HCT116 (cell line): ENCODE measurements around the gene SLC2A4. TPM values are rescaled to one million over a fixed set of nuclear protein-coding genes. Genes with fewer than 3 reads are reported as not detected.
A peak's percentile ranks its signal among the peaks of the same experiment; 100 is the strongest.

Experiments
- ATAC-seq: fragments of 200-7000 bp; cut with Tn5 transposase; 2 replicates; pipeline ENCODE4 v1.9.1; 2020; ENCODE audit warnings: mild to moderate bottlenecking, moderate library complexity
- BruUV-seq: library from RNA; stranded (reverse); fragments of 400-500 nt; replicated peaks from 2 replicates; lab custom pipeline; 2021; lab: Mats Ljungman, UMichigan
- CTCF ChIA-PET: fragments of 300-600 bp; sonication (Branson Sonifier 250); formaldehyde crosslinking; loops from one replicate; lab custom pipeline; 2021; ENCODE audit warnings: antibody characterized with exemption; lab: Charles Lee
- POLR2A ChIA-PET: fragments of 300-600, 350-600 bp; sonication (Branson Sonifier 250); formaldehyde crosslinking; loops from one replicate; lab custom pipeline; 2021; ENCODE audit warnings: antibody characterized with exemption; lab: Charles Lee
- RAD21 ChIA-PET, 2 experiments: fragments of 300-600 bp; sonication (Branson Sonifier 250); formaldehyde crosslinking; loops; one replicate each; lab custom pipeline; 2023; ENCODE audit warnings: low total read pairs in 2 of 2; ENCODE audit not compliant: uncharacterized antibody in 2 of 2, unreplicated experiment in 2 of 2, low non-redundant PET in 1 of 2; lab: Charles Lee
- DNase-seq: peaks from one replicate; pipeline ENCODE4 v3.0.0-alpha.2; 2010; ENCODE audit warnings: low read depth, low spot score
- H2AFZ ChIP-seq: fragments of 200-600 bp; shearing (Covaris generic), sonication (generic); 2 replicates; pipeline ENCODE4 v1.6.1; 2017; ENCODE audit warnings: low read depth, mixed run types, mixed read lengths, antibody characterized with exemption, low read length; ENCODE audit not compliant: poor library complexity, severe bottlenecking
- H3K27ac ChIP-seq: 2 replicates; pipeline ENCODE4 v1.5.1; 2012; ENCODE audit warnings: low read depth, low read length
- H3K27me3 ChIP-seq: fragments of 200-600 bp; sonication (generic); 2 replicates; pipeline ENCODE4 v1.6.1; 2016; ENCODE audit warnings: mixed run types, low read length, mixed read lengths; ENCODE audit not compliant: insufficient read depth
- H3K36me3 ChIP-seq, 2 experiments: fragments of 200-500 bp in 1 of 2; fragments of 200-600 bp in 1 of 2; sonication (Bioruptor generic) in 1 of 2; sonication (generic) in 1 of 2; 2 replicates each; pipeline versions ENCODE4 v1.5.1 to v1.6.1; 2014 to 2016; ENCODE audit warnings: low read length in 2 of 2, inconsistent platforms in 1 of 2, mixed read lengths in 1 of 2, mixed run types in 1 of 2; ENCODE audit not compliant: insufficient read depth in 2 of 2, control insufficient read depth in 1 of 2
- H3K4me1 ChIP-seq, 2 experiments: fragments of 200-600 bp in 1 of 2; sonication (generic) in 1 of 2; 2 replicates each; pipeline versions ENCODE4 v1.5.1 to v1.6.1; 2012 to 2017; ENCODE audit warnings: low read length in 2 of 2, inconsistent platforms in 1 of 2, mild to moderate bottlenecking in 1 of 2, mixed read lengths in 1 of 2, mixed run types in 1 of 2, moderate library complexity in 1 of 2; ENCODE audit not compliant: insufficient read depth in 2 of 2, control insufficient read depth in 1 of 2
- H3K4me2 ChIP-seq: fragments of 200-600 bp; sonication (generic); 2 replicates; pipeline ENCODE4 v1.6.1; 2017; ENCODE audit warnings: mixed run types, low read length, mixed read lengths
- H3K4me3 ChIP-seq, 2 experiments: fragments of 200-600 bp in 1 of 2; sonication (generic) in 1 of 2; replicated peaks in 1 of 2; 2 replicates each; pipeline ENCODE4 v1.5.1; 2011 to 2016; ENCODE audit warnings: low read length in 2 of 2, control low read depth in 1 of 2, low read depth in 1 of 2, mild to moderate bottlenecking in 1 of 2, mixed read lengths in 1 of 2, mixed run types in 1 of 2
- H3K79me2 ChIP-seq: fragments of 200-600 bp; sonication (generic); 2 replicates; pipeline ENCODE4 v1.6.1; 2017; ENCODE audit warnings: mild to moderate bottlenecking, mixed run types, low read length, moderate library complexity, mixed read lengths; ENCODE audit not compliant: insufficient read depth
- H3K9ac ChIP-seq: fragments of 200-600 bp; sonication (generic); 2 replicates; pipeline ENCODE4 v1.6.1; 2016; ENCODE audit warnings: low read length, mixed read lengths
- H3K9me2 ChIP-seq: fragments of 200-600 bp; sonication (generic), shearing (Covaris generic); 2 replicates; pipeline ENCODE4 v1.6.1; 2017; ENCODE audit warnings: mixed run types, mild to moderate bottlenecking, moderate library complexity; ENCODE audit not compliant: insufficient read depth
- H3K9me3 ChIP-seq, 2 experiments: fragments of 200-500 bp in 1 of 2; fragments of 200-600 bp in 1 of 2; sonication (Bioruptor generic) in 1 of 2; sonication (generic) in 1 of 2; 2 replicates each; pipeline ENCODE4 v1.6.1; 2014 to 2017; ENCODE audit warnings: low read length in 2 of 2, mixed read lengths in 2 of 2, inconsistent platforms in 1 of 2, low read depth in 1 of 2, mild to moderate bottlenecking in 1 of 2, mixed run types in 1 of 2, moderate library complexity in 1 of 2; ENCODE audit not compliant: control insufficient read depth in 1 of 2, insufficient read depth in 1 of 2
- H4K20me1 ChIP-seq: fragments of 200-600 bp; sonication (generic), shearing (Covaris generic); 2 replicates; pipeline ENCODE4 v1.6.1; 2017; ENCODE audit warnings: mixed run types, mild to moderate bottlenecking, moderate library complexity; ENCODE audit not compliant: insufficient read depth
- CBX3 ChIP-seq: IDR thresholded peaks from 2 replicates; pipeline ENCODE4 v1.6.1; 2012; ENCODE audit warnings: low read depth
- CEBPB ChIP-seq: IDR thresholded peaks from 2 replicates; pipeline ENCODE4 v1.6.1; 2012; ENCODE audit warnings: low read depth
- EGR1 ChIP-seq: IDR thresholded peaks from 2 replicates; pipeline ENCODE4 v1.6.1; 2012; ENCODE audit warnings: low read depth
- ELF1 ChIP-seq: IDR thresholded peaks from 2 replicates; pipeline ENCODE4 v1.6.1; 2012; ENCODE audit warnings: low read depth, borderline replicate concordance
- EZH2 ChIP-seq: fragments of 200-600 bp; sonication (generic); IDR thresholded peaks from 2 replicates; pipeline ENCODE4 v1.6.1; 2017; ENCODE audit warnings: antibody characterized with exemption, mixed run types
- EZH2phosphoT487 ChIP-seq: fragments of 200-600 bp; IDR thresholded peaks from 2 replicates; pipeline ENCODE4 v1.6.1; 2018; ENCODE audit warnings: antibody characterized with exemption, borderline replicate concordance
- FOSL1 ChIP-seq: IDR thresholded peaks from 2 replicates; pipeline ENCODE4 v1.6.1; 2012; ENCODE audit warnings: low read depth
- MAX ChIP-seq: IDR thresholded peaks from 2 replicates; pipeline ENCODE4 v1.6.1; 2012
- REST ChIP-seq: IDR thresholded peaks from 2 replicates; pipeline ENCODE4 v1.6.1; 2012; ENCODE audit warnings: low read depth
- SP1 ChIP-seq: IDR thresholded peaks from 2 replicates; pipeline ENCODE4 v1.6.1; 2012; ENCODE audit warnings: low read depth
- ZFX ChIP-seq: fragments of 450-650 bp; IDR thresholded peaks from 2 replicates; pipeline ENCODE4 v1.6.1; 2017
- intact Hi-C: fragments of 100-400 bp; cut with micrococcal nuclease; formaldehyde crosslinking; loops from 2 replicates; pipeline ENCODE4 v1.10.0; 2022
- total RNA-seq: library from RNA; stranded (reverse); gene quantifications from one replicate; pipeline ENCODE4 v1.2.1, GENCODE V29; 2021; ENCODE audit not compliant: unreplicated experiment

The SLC2A4 gene
- total RNA-seq, 1 experiment from 2014 or later, result 2.5 TPM

GRCh38 chr17:7281953-7282751 lies 634 bp downstream of the SLC2A4 start:
- intact Hi-C loops, result loop anchor here (2.0 kb wide), 1 partner anchor 19 kb away; the partner anchor contains the start of gene CLDN7
- Histone ChIP-seq H3K4me2 (peak overlapping the region; percentile 98), H4K20me1 (no peaks in the 10 kb centered on the region), H3K4me3 (peak overlapping the region; percentile 50 to 65), H3K27ac (peak overlapping the region; percentile 73; the same call in 1 of the 2 replicates), H3K27me3 (no peaks in the 10 kb centered on the region), H3K9ac (peak overlapping the region; percentile 93), H3K4me1 (peaks cover 13 to 34% of the 10 kb centered on the region in 2 experiments), H3K36me3 (no peaks in the 10 kb centered on the region), H3K9me2 (no peaks in the 10 kb centered on the region), H2AFZ (no peak overlapping the region), H3K9me3 (no peaks in the 10 kb centered on the region), H3K79me2 (no peaks in the 10 kb centered on the region)
- RAD21 ChIA-PET, result interaction anchor here in 1 of 2 experiments (1.5 kb wide), 1 partner anchor 14 kb away, joined by 14 read pairs; no protein-coding TSS in a partner anchor
- TSS peak; percentile 57 for BruUV-seq
- no peak for DNase-seq
- POLR2A ChIA-PET, result interaction anchor here (0.6 to 0.8 kb wide), 3 partner anchors 17 to 259 kb away, joined by 3 read pairs; no protein-coding TSS in a partner anchor
- TF ChIP-seq CBX3 (no peak), CEBPB (no peak), EZH2phosphoT487 (no peak), SP1 (no peak), EZH2 (no peak), EGR1 (no peak), ELF1 (no peak), ZFX (no peak), FOSL1 (no peak), MAX (no peak), REST (no peak)
- ATAC-seq, result no peak
- CTCF ChIA-PET, result interaction anchor here (0.6 to 2.0 kb wide), 6 partner anchors 14 to 158 kb away, joined by 3 to 38 read pairs (median 4); no protein-coding TSS in a partner anchor
